Fibroblast of skin of right quadriceps (primary cell): Measurements from ENCODE around the gene OCRL.

Source experiments
- DNase-seq: peaks from one replicate; pipeline ENCODE4 v3.0.0-alpha.2; 2013

Gene OCRL

GRCh38 chrX:129590596-129590995 is 50.5 kb downstream of the OCRL start:
- DNase-seq: no peak

- peak; percentile 12 for DNase-seq
Measured at GRCh38 chrX:129593137-129593536, 53.1 kb downstream of the OCRL start.

- DNase-seq: no peak
Measured at GRCh38 chrX:129594781-129595180, 54.7 kb downstream of the OCRL start.

- DNase-seq: no peak
Measured at GRCh38 chrX:129596077-129596476, 56.0 kb downstream of the OCRL start.

GRCh38 chrX:129597905-129598304 is 57.8 kb downstream of the OCRL start:
- DNase-seq: no peak

GRCh38 chrX:129599499-129599898 is 59.4 kb downstream of the OCRL start:
- DNase-seq: no peak

GRCh38 chrX:129599996-129600395 is 59.9 kb downstream of the OCRL start:
- no peak for DNase-seq

GRCh38 chrX:129600981-129601424 is 60.9 kb downstream of the OCRL start:
- no peak for DNase-seq

GRCh38 chrX:129606918-129607317 is 66.9 kb downstream of the OCRL start:
- DNase-seq: peak; percentile 31

GRCh38 chrX:129608496-129608895 is 68.4 kb downstream of the OCRL start:
- DNase-seq: no peak

- DNase-seq: no peak
Measured at GRCh38 chrX:129609395-129609794, 69.3 kb downstream of the OCRL start.

- DNase-seq: no peak
Measured at GRCh38 chrX:129612396-129612795, 72.3 kb downstream of the OCRL start.

- DNase-seq: no peak
Measured at GRCh38 chrX:129613596-129613995, 73.5 kb downstream of the OCRL start.

- no peak for DNase-seq
Measured at GRCh38 chrX:129614481-129615255, 74.6 kb downstream of the OCRL start.

GRCh38 chrX:129617420-129617819 is 77.4 kb downstream of the OCRL start:
- DNase-seq: no peak

- DNase-seq: no peak
Measured at GRCh38 chrX:129618997-129619396, 78.9 kb downstream of the OCRL start.

GRCh38 chrX:129622757-129623301 is 82.8 kb downstream of the OCRL start:
- peak; percentile 87 for DNase-seq

GRCh38 chrX:129626026-129626425 is 86.0 kb downstream of the OCRL start:
- DNase-seq: peak; percentile 62

GRCh38 chrX:129629837-129630236 is 89.8 kb downstream of the OCRL start:
- DNase-seq: no peak

- DNase-seq: no peak
Measured at GRCh38 chrX:129631849-129632248, 91.8 kb downstream of the OCRL start.

GRCh38 chrX:129632443-129632842 is 92.4 kb downstream of the OCRL start:
- DNase-seq: no peak

- no peak for DNase-seq
Measured at GRCh38 chrX:129634541-129634940, 94.5 kb downstream of the OCRL start.

GRCh38 chrX:129636175-129636681 is 96.2 kb downstream of the OCRL start:
- DNase-seq: no peak
